CD4-positive, CD25-positive, alpha-beta regulatory T cell (primary cell): ENCODE results near the gene RBFOX1. TPM values are rescaled to one million over a fixed set of nuclear protein-coding genes. Genes with fewer than 3 reads are reported as not detected.

ENCODE experiments used
- ATAC-seq, 2 donors: fragments of 150-1000 bp; cut with Tn5 transposase; one replicate each; pipeline ENCODE4 v1.10.0; 2021; ENCODE audit warnings: low read depth in 2 of 2, moderate number of reproducible peaks in 2 of 2, moderate library complexity in 1 of 2
- DNase-seq, 3 donors: peaks; one replicate each; pipeline versions ENCODE4 v3.0.0 to v3.0.0-alpha.2; 2012 to 2022; ENCODE audit warnings: mixed read lengths in 1 of 3
- H3K27ac ChIP-seq: one replicate; pipeline ENCODE4 v1.7.0; 2013; ENCODE audit warnings: mild to moderate bottlenecking, low read length; ENCODE audit not compliant: insufficient read depth, poor library complexity, severe bottlenecking
- H3K27me3 ChIP-seq: one replicate; pipeline ENCODE4 v1.7.0; 2013; ENCODE audit warnings: low read length; ENCODE audit not compliant: control insufficient read depth, insufficient read depth
- H3K36me3 ChIP-seq: one replicate; pipeline ENCODE4 v1.7.0; 2013; ENCODE audit warnings: mild to moderate bottlenecking, low read length, moderate library complexity; ENCODE audit not compliant: control insufficient read depth, insufficient read depth
- H3K4me1 ChIP-seq: 2 replicates; pipeline ENCODE4 v1.7.0; 2013; ENCODE audit warnings: mild to moderate bottlenecking, low read length; ENCODE audit not compliant: insufficient read depth, control insufficient read depth, poor library complexity, severe bottlenecking
- H3K4me3 ChIP-seq: one replicate; pipeline ENCODE4 v1.7.0; 2013; ENCODE audit warnings: low read depth, mild to moderate bottlenecking, low read length, moderate library complexity
- H3K9me3 ChIP-seq, 2 experiments: 1 replicate in 1 of 2; 2 replicates in 1 of 2; pipeline ENCODE4 v1.7.0; 2013; ENCODE audit warnings: low read length in 2 of 2, mild to moderate bottlenecking in 1 of 2, moderate library complexity in 1 of 2; ENCODE audit not compliant: control insufficient read depth in 2 of 2
- H3K27ac Mint-ChIP-seq, 3 donors: one replicate each; pipeline ENCODE4 v1.8.0; 2020 to 2022; ENCODE audit warnings: mild to moderate bottlenecking in 3 of 3, mixed read lengths in 3 of 3, moderate library complexity in 2 of 3
- H3K27me3 Mint-ChIP-seq: one replicate; pipeline ENCODE4 v1.8.0; 2022; ENCODE audit warnings: mild to moderate bottlenecking, mixed read lengths
- H3K36me3 Mint-ChIP-seq: one replicate; pipeline ENCODE4 v1.8.0; 2020; ENCODE audit warnings: mixed read lengths
- H3K4me1 Mint-ChIP-seq, 4 donors: one replicate each; pipeline ENCODE4 v1.8.0; 2020 to 2022; ENCODE audit warnings: mixed read lengths in 4 of 4, mild to moderate bottlenecking in 1 of 4
- H3K4me3 Mint-ChIP-seq, 4 donors: one replicate each; pipeline ENCODE4 v1.8.0; 2020 to 2022; ENCODE audit warnings: mild to moderate bottlenecking in 4 of 4, mixed read lengths in 4 of 4, moderate library complexity in 3 of 4
- H3K9me3 Mint-ChIP-seq, 7 donors: one replicate each; pipeline ENCODE4 v1.8.0; 2020 to 2022; ENCODE audit warnings: mixed read lengths in 7 of 7, mild to moderate bottlenecking in 3 of 7, moderate library complexity in 2 of 7
- polyA plus RNA-seq, 4 donors: library from polyadenylated mRNA; unstranded; fragments of 300-500 nt; fragmentation: Illumina TruSeq; gene quantifications; one replicate each; pipeline ENCODE4 v1.2.3, GENCODE V29; 2021
- total RNA-seq: library from RNA; stranded (reverse); gene quantifications from one replicate; pipeline ENCODE4 v1.2.3, GENCODE V29; 2022

Gene RBFOX1
- total and polyA plus RNA-seq, 5 donors from 2014 or later: not detected

DNA sequence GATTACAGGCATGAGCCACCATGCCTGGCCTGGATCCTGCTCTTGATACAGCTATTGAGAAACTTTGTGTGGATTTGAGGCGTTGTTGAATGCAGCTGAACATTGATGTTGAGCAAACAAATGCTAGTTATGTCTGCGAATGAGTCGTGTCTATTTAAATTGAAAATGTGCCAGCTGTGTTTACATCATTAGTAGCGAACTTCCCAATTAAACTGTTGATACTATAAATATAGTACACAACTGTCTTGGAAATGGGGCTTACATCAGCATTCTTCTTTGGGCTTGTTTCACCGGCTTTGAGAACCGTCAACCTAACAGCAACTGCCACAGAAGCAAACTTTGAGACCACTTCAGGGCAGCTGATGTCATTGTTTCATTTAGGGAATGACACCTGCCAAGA, 251.9 kb downstream of the RBFOX1 start:
- Mint-ChIP-seq H3K27me3 (no peaks in the 10 kb centered on the region), H3K36me3 (no peaks in the 10 kb centered on the region), H3K27ac (no peak overlapping the region), H3K9me3 (peaks cover 0 to 24% (median 8%) of the 10 kb centered on the region in 7 donors), H3K4me1 (no peaks in the 10 kb centered on the region), H3K4me3 (no peak overlapping the region)
- ATAC-seq: no peak
- Histone ChIP-seq H3K27me3 (no peaks in the 10 kb centered on the region), H3K36me3 (no peaks in the 10 kb centered on the region), H3K27ac (no peak overlapping the region), H3K4me1 (no peaks in the 10 kb centered on the region), H3K4me3 (no peak overlapping the region), H3K9me3 (peaks cover 2 to 4% of the 10 kb centered on the region in 2 experiments)
- no peak for DNase-seq

DNA sequence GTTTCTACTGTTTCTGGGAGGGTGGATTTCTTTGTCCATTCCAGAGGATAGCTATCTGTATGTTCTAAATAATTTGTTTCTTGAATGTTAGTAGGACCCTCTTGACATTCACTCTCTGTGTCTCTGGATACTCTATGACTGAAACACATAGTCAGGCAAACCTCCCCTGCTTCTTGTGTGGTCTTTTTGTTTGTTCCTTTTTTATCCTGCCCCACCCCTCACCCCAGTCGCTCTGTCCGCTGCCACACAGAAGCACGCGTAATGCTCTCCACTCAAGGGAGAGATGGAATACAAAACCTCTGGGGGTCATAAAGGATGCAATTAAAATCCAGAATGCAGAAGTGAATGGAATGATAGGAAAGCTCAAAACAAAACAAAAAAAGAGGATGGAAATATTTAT, 253.1 kb downstream of the RBFOX1 start:
- Mint-ChIP-seq H3K9me3 (peaks cover 0 to 20% (median 11%) of the 10 kb centered on the region in 7 donors), H3K4me1 (no peaks in the 10 kb centered on the region), H3K36me3 (no peaks in the 10 kb centered on the region), H3K27me3 (no peaks in the 10 kb centered on the region), H3K4me3 (no peak overlapping the region), H3K27ac (no peak overlapping the region)
- Histone ChIP-seq H3K36me3 (no peaks in the 10 kb centered on the region), H3K4me3 (no peak overlapping the region), H3K9me3 (peaks cover 2 to 9% of the 10 kb centered on the region in 2 experiments), H3K27me3 (no peaks in the 10 kb centered on the region), H3K27ac (no peak overlapping the region), H3K4me1 (no peaks in the 10 kb centered on the region)
- DNase-seq (no peak), ATAC-seq (no peak)

- Histone ChIP-seq H3K27me3 (no peaks in the 10 kb centered on the region), H3K36me3 (no peaks in the 10 kb centered on the region), H3K9me3 (peaks cover 0 to 9% of the 10 kb centered on the region in 2 experiments), H3K27ac (no peak overlapping the region), H3K4me3 (no peak overlapping the region), H3K4me1 (no peaks in the 10 kb centered on the region)
- no peaks in the 10 kb centered on the region for H3K27me3 Mint-ChIP-seq
- peak overlapping the region in 1 of 4 donors; percentile 47 for H3K4me3 Mint-ChIP-seq
- no peak for DNase-seq
- no peaks in the 10 kb centered on the region for H3K36me3 Mint-ChIP-seq
- peaks cover 0 to 18% (median 4%) of the 10 kb centered on the region in 7 donors for H3K9me3 Mint-ChIP-seq
- no peak for ATAC-seq
- H3K27ac Mint-ChIP-seq: no peak overlapping the region
- H3K4me1 Mint-ChIP-seq: no peaks in the 10 kb centered on the region
Observed at GRCh38 chr16:7590934-7591333, 258.3 kb downstream of the RBFOX1 start.

DNA sequence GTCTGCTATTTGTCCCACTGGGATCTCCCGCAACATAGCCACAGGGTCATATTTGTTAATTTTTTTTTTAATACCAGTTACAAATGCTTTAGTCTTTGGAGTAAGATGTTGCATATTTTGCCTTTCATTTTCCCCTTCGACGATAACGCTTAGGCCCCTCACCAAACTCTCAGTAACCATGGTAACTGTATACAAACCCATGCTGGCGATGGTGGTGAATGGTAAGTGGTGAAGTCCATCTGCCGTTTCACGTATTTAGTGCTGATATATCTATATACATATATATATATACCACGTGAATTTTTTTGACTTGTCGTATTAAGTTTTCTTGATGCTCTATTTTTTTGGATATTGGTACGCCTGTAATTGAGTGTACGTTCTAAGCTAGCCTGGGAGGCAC, 263.7 kb downstream of the RBFOX1 start:
- DNase-seq: no peak
- ATAC-seq: no peak
- H3K27ac Mint-ChIP-seq: no peak overlapping the region
- peaks cover 0 to 26% (median 5%) of the 10 kb centered on the region in 7 donors for H3K9me3 Mint-ChIP-seq
- Histone ChIP-seq H3K27ac (no peak overlapping the region), H3K4me1 (no peaks in the 10 kb centered on the region), H3K4me3 (no peak overlapping the region), H3K36me3 (no peaks in the 10 kb centered on the region), H3K27me3 (no peaks in the 10 kb centered on the region), H3K9me3 (peaks cover 0 to 2% of the 10 kb centered on the region in 2 experiments)
- no peaks in the 10 kb centered on the region for H3K4me1 Mint-ChIP-seq
- H3K36me3 Mint-ChIP-seq: no peaks in the 10 kb centered on the region
- no peak overlapping the region for H3K4me3 Mint-ChIP-seq
- H3K27me3 Mint-ChIP-seq: no peaks in the 10 kb centered on the region

- H3K27ac ChIP-seq: no peak overlapping the region
- H3K4me3 ChIP-seq: no peak overlapping the region
- no peaks in the 10 kb centered on the region for H3K36me3 ChIP-seq
- Mint-ChIP-seq H3K36me3 (no peaks in the 10 kb centered on the region), H3K9me3 (peaks cover 0 to 32% (median 5%) of the 10 kb centered on the region in 7 donors), H3K27ac (no peak overlapping the region), H3K27me3 (no peaks in the 10 kb centered on the region), H3K4me1 (no peaks in the 10 kb centered on the region), H3K4me3 (no peak overlapping the region)
- no peaks in the 10 kb centered on the region for H3K4me1 ChIP-seq
- peaks cover 2 to 7% of the 10 kb centered on the region in 2 experiments for H3K9me3 ChIP-seq
- no peak for DNase-seq
- no peak for ATAC-seq
- no peaks in the 10 kb centered on the region for H3K27me3 ChIP-seq
Observed at GRCh38 chr16:7597677-7598076, 265.0 kb downstream of the RBFOX1 start.

DNA sequence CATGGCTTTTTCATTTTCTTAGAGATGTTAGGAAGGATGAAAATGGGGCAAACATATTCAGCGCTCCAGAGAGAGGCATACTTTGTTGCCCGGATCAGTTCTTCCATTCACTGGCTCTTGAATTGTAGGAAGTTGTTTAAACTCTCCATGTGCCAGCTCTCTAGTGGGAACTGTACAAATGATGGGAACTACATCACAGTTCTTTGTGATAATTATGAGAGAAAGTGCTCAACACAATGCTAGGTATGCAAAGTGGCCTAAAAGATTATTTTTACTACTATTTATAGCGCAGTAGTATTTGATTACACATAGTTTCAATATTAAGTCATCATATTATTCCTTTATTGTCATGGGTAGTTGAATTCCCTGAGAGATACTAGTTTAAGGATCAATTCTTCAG, 268.5 kb downstream of the RBFOX1 start:
- DNase-seq (no peak), ATAC-seq (no peak)
- no peaks in the 10 kb centered on the region for H3K27me3 ChIP-seq
- H3K9me3 ChIP-seq: peaks cover 3 to 7% of the 10 kb centered on the region in 2 experiments
- no peak overlapping the region for H3K4me3 ChIP-seq
- H3K4me1 Mint-ChIP-seq: no peaks in the 10 kb centered on the region
- H3K9me3 Mint-ChIP-seq: peaks cover 4 to 39% (median 10%) of the 10 kb centered on the region in 7 donors
- no peaks in the 10 kb centered on the region for H3K36me3 Mint-ChIP-seq
- no peaks in the 10 kb centered on the region for H3K36me3 ChIP-seq
- no peak overlapping the region for H3K27ac Mint-ChIP-seq
- no peak overlapping the region for H3K4me3 Mint-ChIP-seq
- no peak overlapping the region for H3K27ac ChIP-seq
- H3K4me1 ChIP-seq: no peaks in the 10 kb centered on the region
- H3K27me3 Mint-ChIP-seq: no peaks in the 10 kb centered on the region

DNA sequence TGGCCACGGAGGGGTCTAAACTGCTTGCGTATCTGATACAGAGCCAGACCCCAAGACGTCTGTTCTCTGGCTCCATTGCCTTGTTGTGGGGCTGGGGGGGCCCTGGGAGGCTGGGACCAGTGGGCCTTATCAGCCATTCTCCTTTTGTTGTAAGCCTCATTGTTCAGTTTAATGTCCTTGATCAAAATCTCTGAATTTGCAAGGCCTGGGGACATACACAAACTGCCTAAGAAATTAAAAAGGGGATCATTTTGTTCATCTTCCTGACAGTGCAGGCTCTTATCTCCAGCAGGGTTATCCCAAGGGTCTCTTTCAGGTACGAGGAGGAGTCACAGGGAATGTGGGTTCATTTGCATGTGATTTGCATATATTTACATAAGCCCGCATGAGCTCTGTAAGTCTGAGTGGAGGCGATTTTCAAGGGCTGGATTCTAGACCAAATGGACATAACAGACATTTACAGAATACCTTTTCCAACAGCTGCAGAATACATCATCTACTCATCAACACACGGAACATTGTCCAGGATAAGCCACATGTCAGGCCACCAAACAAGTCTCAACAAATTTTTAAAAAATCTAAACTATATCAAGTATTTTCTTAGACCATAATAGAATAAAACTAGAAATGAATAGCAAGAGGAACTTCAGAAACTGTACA, 269.8 kb downstream of the RBFOX1 start:
- ATAC-seq: no peak
- no peaks in the 10 kb centered on the region for H3K27me3 ChIP-seq
- H3K4me3 Mint-ChIP-seq: no peak overlapping the region
- no peak for DNase-seq
- no peak overlapping the region for H3K4me3 ChIP-seq
- H3K36me3 ChIP-seq: no peaks in the 10 kb centered on the region
- no peaks in the 10 kb centered on the region for H3K4me1 Mint-ChIP-seq
- H3K27ac ChIP-seq: no peak overlapping the region
- H3K27me3 Mint-ChIP-seq: no peaks in the 10 kb centered on the region
- no peaks in the 10 kb centered on the region for H3K4me1 ChIP-seq
- H3K36me3 Mint-ChIP-seq: no peaks in the 10 kb centered on the region
- peaks cover 5 to 33% (median 10%) of the 10 kb centered on the region in 7 donors for H3K9me3 Mint-ChIP-seq
- H3K9me3 ChIP-seq: peaks cover 2 to 7% of the 10 kb centered on the region in 2 experiments
- no peak overlapping the region for H3K27ac Mint-ChIP-seq

GRCh38 chr16:7605812-7606211, 273.2 kb downstream of the RBFOX1 start:
- H3K27ac ChIP-seq: no peak overlapping the region
- no peaks in the 10 kb centered on the region for H3K27me3 ChIP-seq
- Mint-ChIP-seq H3K4me1 (no peaks in the 10 kb centered on the region), H3K9me3 (peaks cover 5 to 38% (median 10%) of the 10 kb centered on the region in 7 donors), H3K27me3 (no peaks in the 10 kb centered on the region), H3K27ac (no peak overlapping the region), H3K36me3 (no peaks in the 10 kb centered on the region), H3K4me3 (no peak overlapping the region)
- H3K36me3 ChIP-seq: no peaks in the 10 kb centered on the region
- ATAC-seq: no peak
- no peaks in the 10 kb centered on the region for H3K4me1 ChIP-seq
- no peak overlapping the region for H3K4me3 ChIP-seq
- no peak for DNase-seq
- H3K9me3 ChIP-seq: peaks cover 2 to 16% of the 10 kb centered on the region in 2 experiments
